HepG2 (cell line): ENCODE measurements around the gene GOLGA6L10. TPM values are rescaled to one million over a fixed set of nuclear protein-coding genes. Genes with fewer than 3 reads are reported as not detected.

Experiments used
- MEF2D ChIP-seq: sonication (generic); formaldehyde crosslinking; IDR thresholded peaks from 2 replicates; pipeline ENCODE4 v1.5.1; 2020; ENCODE audit warnings: mild to moderate bottlenecking, missing genetic modification reagents
- REL ChIP-seq: sonication (generic); formaldehyde crosslinking; conservative IDR thresholded peaks from 2 replicates; pipeline ENCODE4 v1.8.0; 2022; ENCODE audit warnings: mild to moderate bottlenecking, missing genetic modification reagents, moderate library complexity
- XBP1 ChIP-seq: sonication (generic); formaldehyde crosslinking; IDR thresholded peaks from 2 replicates; pipeline ENCODE4 v1.5.0; 2020; ENCODE audit warnings: missing genetic modification reagents
- ZBTB34 ChIP-seq: sonication (generic); formaldehyde crosslinking; IDR thresholded peaks from 2 replicates; pipeline ENCODE4 v1.8.0; 2022; ENCODE audit warnings: mild to moderate bottlenecking, missing genetic modification reagents
- ZNF646 ChIP-seq: sonication (generic); formaldehyde crosslinking; IDR thresholded peaks from 2 replicates; pipeline ENCODE4 v1.9.0; 2021; ENCODE audit warnings: mild to moderate bottlenecking, missing genetic modification reagents
- ZSCAN22 ChIP-seq: sonication (generic); formaldehyde crosslinking; IDR thresholded peaks from 2 replicates; pipeline ENCODE4 v1.4.0; 2020; ENCODE audit warnings: mild to moderate bottlenecking, missing genetic modification reagents
- polyA plus RNA-seq, 8 experiments: library from polyadenylated mRNA; depleted of rRNA in 3 of 8; stranded (reverse) in 7 of 8; unstranded in 1 of 8; fragments of >200 nt; fragmentation: Illumina TruSeq in 4 of 8; extraction: Trizol in 4 of 8; gene quantifications; 2 replicates each; pipeline versions ENCODE4 v1.2.1 to v1.2.3, GENCODE V29; 2011 to 2016; ENCODE audit warnings: low read depth in 4 of 8, missing spikeins in 1 of 8, mixed read lengths in 1 of 8; ENCODE audit not compliant: insufficient read depth in 1 of 8
- total RNA-seq, 5 experiments: library from RNA; depleted of rRNA; stranded (reverse); fragments of >200 nt; fragmentation: Illumina TruSeq; extraction: Trizol; gene quantifications; 2 replicates each; pipeline ENCODE4 v1.2.3, GENCODE V29; 2016; ENCODE audit warnings: low read depth in 1 of 5

GOLGA6L10 gene
- total and polyA plus RNA-seq, 2 of the 13 experiments (the other 11 are each of a cell fraction or from before 2014, with no cell fraction given): 1.5 to 2.5 TPM

GRCh38 chr15:82306791-82307713 is 42.2 kb downstream of the GOLGA6L10 start (continued):
- no peak for TF ChIP-seq MEF2D (CRISPR knock-in tag)
- no peak for TF ChIP-seq REL
- no peak for TF ChIP-seq ZSCAN22 (CRISPR knock-in tag)
- TF ChIP-seq ZBTB34 (CRISPR knock-in tag): no peak
- no peak for TF ChIP-seq XBP1 (CRISPR knock-in tag)
- no peak for TF ChIP-seq ZNF646 (CRISPR knock-in tag)
